ENCODE data around the gene RNF10. TPM values are rescaled to one million over a fixed set of nuclear protein-coding genes. Genes with fewer than 3 reads are reported as not detected.
"Not testable (repeated sequence)": the region's sequence is repeated elsewhere in the genome, so short reads cannot be mapped to it uniquely, and the experiment has no call there.

Gene RNF10
- total RNA-seq, 1 donor from 2014 or later, result 109 TPM

GRCh38 chr12:120611534-120611933 is 77.4 kb downstream of the RNF10 start:
- not testable (repeated sequence) for DNase-seq (ENCODE audit: low read depth)

- no peak for DNase-seq (ENCODE audit: low read depth)
Measured at GRCh38 chr12:120614848-120615247, 80.7 kb downstream of the RNF10 start.

- not testable (repeated sequence) for DNase-seq (ENCODE audit: low read depth)
Measured at GRCh38 chr12:120617193-120617592, 83.0 kb downstream of the RNF10 start.

GRCh38 chr12:120617767-120618166 is 83.6 kb downstream of the RNF10 start:
- not testable (repeated sequence) for DNase-seq (ENCODE audit: low read depth)

- no peak for DNase-seq (ENCODE audit: low read depth)
Measured at GRCh38 chr12:120618954-120619615, 84.9 kb downstream of the RNF10 start.

- no peak for DNase-seq (ENCODE audit: low read depth)
Measured at GRCh38 chr12:120620624-120621023, 86.5 kb downstream of the RNF10 start.

- no peak for DNase-seq (ENCODE audit: low read depth)
Measured at GRCh38 chr12:120625557-120626419, 91.6 kb downstream of the RNF10 start.

Other genes starting within 250 kb of the RNF10 start
- gene RNU4-2, start 242.5 kb upstream of the RNF10 start, total RNA-seq, result not detected in 2 replicates
- not detected in 2 replicates for gene RNU4-1, start 241.1 kb upstream of the RNF10 start, total RNA-seq
- 4.5 and 5.6 TPM in 2 replicates for gene SIRT4, start 232.0 kb upstream of the RNF10 start, total RNA-seq
- not detected in 2 replicates for gene PLA2G1B, start 206.6 kb upstream of the RNF10 start, total RNA-seq
- gene MSI1, start 165.2 kb upstream of the RNF10 start, total RNA-seq, result 0.35 TPM in 1 of 2 replicates, not detected in the other
- gene COX6A1, start 96.2 kb upstream of the RNF10 start, total RNA-seq, result 281 and 325 TPM in 2 replicates
- 57.0 and 61.0 TPM in 2 replicates for gene TRIAP1, start 88.0 kb upstream of the RNF10 start, total RNA-seq
- 12.3 and 13.8 TPM in 2 replicates for gene GATC, start 87.9 kb upstream of the RNF10 start, total RNA-seq
- 56.6 and 61.6 TPM in 2 replicates for gene SRSF9, start 64.6 kb upstream of the RNF10 start, total RNA-seq
- gene DYNLL1, start 38.2 kb upstream of the RNF10 start, total RNA-seq, result 329 and 397 TPM in 2 replicates
- gene COQ5, start 5.2 kb upstream of the RNF10 start, total RNA-seq, result 28.6 and 30.5 TPM in 2 replicates
- 23.8 and 29.6 TPM in 2 replicates for gene POP5, start 47.0 kb downstream of the RNF10 start, total RNA-seq
- gene CABP1, start 106.3 kb downstream of the RNF10 start, total RNA-seq, result not detected in 2 replicates
- 95.0 and 115 TPM in 2 replicates for gene MLEC, start 152.8 kb downstream of the RNF10 start, total RNA-seq
- gene UNC119B, start 176.1 kb downstream of the RNF10 start, total RNA-seq, result 7.8 and 9.3 TPM in 2 replicates
- gene ACADS, start 191.5 kb downstream of the RNF10 start, total RNA-seq, result 23.2 and 24.2 TPM in 2 replicates

Data from myocyte (in vitro differentiated cells).